DLD1 (cell line): ENCODE results near the gene IL17RD.

Source experiments
- in situ Hi-C: cut with HindIII; loops from 2 replicates; pipeline ENCODE4 v1.10.0; 2017; ENCODE audit warnings: low sequenced_read_pairs

IL17RD gene

GRCh38 chr3:57164657-57165573 lies at the start of gene IL17RD:
Gene IL17RD (minus strand): TSS chr3:57165353. CDS start chr3:57165286, 67 bp downstream.
- in situ Hi-C loops, result no loop called here

GRCh38 chr3:57206423-57206822 lies 41.3 kb upstream of the IL17RD start:
- in situ Hi-C loops, result no loop called here

DNA sequence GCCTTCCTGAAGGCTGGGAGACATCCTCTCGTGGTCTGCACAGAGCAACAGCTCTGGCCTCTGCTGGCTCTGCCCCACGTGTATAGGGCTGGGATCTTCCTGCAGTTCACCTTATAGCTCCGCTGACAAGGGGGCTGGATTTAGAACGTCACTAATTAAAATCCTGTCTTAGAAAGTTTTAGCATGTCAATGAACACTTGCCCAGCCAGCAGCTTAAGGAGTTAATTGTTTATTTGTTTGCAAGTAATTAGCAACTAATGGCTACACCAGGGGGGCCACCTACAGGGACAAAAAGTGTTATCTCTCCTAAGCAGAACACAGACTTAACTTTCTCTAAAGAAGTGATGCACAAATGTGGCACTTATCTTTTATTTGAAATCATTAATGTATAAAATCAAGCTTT lies 34.7 kb upstream of the IL17RD start, which contains the start of gene HESX1:
Gene HESX1, minus strand, starts transcription at position 84 of the 403 bp plus-strand sequence. Its CDS starts 60 bp downstream, at position 24.
- in situ Hi-C loops, result no loop called here

GRCh38 chr3:57194641-57195040 lies 29.5 kb upstream of the IL17RD start:
- in situ Hi-C loops, result no loop called here

GRCh38 chr3:57192028-57192427 lies 26.9 kb upstream of the IL17RD start:
- in situ Hi-C loops, result no loop called here

GRCh38 chr3:57184526-57184925 lies 19.4 kb upstream of the IL17RD start:
- in situ Hi-C loops, result no loop called here

DNA sequence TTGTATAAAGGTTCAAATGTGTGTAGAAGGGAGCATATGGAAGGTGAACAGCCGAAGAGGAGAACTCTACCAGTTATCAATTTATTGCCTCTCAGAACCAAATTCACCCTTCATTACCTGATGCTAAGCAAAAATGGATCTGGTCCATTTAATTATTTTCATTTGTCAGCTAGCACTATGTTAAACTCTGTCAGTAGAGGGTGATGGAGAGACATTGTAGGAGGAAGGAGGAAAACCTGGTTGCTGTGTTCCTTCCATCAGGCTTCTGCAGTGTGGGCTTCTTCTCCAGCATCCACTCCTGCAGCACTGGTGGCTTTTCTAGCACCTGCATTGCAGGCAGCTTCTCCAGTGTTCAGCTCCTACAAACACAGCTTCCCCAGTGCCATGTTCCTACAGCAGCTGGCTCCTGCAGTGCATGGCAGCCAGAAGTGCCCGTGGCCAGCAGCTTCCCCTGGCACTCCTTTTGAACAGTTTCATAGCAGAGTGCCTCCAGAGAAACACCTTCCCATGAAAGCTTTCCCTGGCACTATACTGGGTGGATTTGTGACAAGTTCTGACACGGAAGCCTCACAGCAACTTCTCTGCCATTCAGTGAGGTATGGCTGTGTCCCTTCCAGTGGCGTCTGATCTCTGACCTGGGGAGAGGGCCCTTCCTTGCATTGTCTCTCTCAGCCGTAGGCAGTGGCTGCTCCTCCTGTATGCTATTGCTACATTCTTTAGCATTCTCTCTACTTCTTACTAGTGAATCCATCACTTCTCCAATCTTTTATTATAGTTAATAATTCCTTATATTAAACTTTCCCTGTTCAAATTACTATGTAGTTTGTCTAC lies 14.6 kb upstream of the IL17RD start:
- in situ Hi-C loops, result no loop called here

DNA sequence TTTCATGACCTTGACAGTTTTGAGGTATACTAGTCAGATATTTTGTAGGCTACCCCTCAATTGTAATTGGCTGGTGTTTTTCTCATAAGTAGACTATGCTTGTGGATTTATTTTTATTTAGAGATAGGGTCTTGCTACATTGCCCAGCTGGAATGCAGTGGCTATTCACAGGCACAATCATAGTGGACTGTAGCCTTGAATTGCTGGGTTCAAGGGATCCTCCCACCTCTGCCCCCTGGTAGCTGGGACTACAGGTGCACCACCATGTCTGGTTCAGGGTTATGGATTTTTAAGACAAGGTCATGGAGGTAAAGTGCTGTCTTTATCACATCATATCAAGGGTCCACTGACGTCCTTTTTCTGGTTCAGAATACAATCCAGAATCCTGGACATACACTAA lies 10.9 kb upstream of the IL17RD start:
- in situ Hi-C loops, result no loop called here

GRCh38 chr3:57173687-57174086 lies 8.5 kb upstream of the IL17RD start:
- in situ Hi-C loops, result no loop called here

DNA sequence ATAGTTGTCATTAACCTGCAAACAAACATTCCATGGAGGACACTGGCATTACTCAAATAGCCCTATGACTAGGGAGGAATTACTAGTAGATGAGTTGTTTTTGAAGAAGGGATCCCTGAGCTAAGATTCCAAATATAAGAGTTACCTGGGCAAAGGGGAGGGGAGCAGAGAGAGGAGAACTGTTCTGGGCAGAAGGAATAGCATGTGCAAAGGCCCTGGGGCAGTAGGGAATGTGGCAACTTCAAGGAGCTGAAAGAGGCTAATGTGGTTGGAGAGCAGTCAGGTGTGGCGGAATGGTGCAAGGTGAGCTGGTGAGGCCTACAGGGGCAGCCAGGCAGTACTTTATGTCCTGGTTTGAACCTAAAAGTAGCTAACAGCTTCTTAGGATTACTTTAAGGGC lies 5.8 kb upstream of the IL17RD start:
- in situ Hi-C loops, result no loop called here

DNA sequence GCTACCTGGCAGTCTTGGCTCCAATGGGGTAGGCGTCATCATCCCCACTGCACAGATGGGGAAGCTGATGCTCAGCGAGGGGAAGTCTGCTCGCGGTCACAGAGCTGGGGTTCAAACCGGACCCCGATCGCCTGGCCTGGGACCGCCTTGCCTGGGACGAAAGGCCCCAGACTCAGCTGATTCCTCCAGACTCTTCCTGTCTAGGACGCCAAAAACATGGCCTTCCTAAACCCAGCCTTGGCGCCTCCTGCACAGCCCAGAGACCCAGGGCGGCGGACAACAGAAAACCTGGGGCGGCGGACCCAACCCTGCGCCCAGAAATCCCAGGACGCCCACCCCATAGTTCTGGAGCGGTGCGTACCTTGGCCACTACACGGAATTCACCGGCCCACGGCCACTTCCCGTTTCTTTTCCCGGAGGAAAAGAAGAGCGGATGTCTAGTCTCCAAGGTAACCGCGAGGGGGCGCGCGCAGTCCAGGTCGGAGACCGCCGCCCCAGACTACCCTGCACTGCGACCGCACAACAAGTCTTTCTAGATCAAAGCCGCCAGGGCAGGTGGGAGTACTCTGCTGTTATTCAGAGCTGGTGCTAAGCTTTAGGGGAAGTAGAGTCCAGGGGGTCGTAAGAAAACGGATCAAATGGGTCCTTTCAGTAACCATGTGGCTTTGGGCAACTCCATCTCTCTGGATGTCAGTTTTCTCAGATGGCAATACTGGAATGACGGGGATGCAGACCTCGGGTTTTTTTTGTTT lies 4.9 kb upstream of the IL17RD start:
- in situ Hi-C loops, result no loop called here

DNA sequence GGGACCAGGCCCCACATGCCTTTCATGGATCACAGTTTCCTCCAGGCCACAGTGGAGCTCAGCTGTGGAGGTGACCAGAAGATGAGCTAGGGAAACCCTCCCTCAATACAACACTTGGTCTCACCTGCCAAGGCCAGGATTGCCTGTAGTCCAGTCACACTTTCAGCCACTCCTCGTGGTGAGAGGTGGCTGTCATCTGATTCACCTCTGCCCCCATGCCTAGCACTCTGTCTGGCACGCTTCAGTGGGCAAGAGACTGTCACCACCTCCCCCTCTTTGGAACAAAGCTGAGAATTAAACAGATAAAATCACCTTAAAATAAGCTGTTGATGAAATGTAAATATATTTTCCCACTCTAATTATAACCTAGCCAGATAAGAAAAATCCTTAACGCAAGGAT lies 4.0 kb upstream of the IL17RD start:
- in situ Hi-C loops, result no loop called here

DNA sequence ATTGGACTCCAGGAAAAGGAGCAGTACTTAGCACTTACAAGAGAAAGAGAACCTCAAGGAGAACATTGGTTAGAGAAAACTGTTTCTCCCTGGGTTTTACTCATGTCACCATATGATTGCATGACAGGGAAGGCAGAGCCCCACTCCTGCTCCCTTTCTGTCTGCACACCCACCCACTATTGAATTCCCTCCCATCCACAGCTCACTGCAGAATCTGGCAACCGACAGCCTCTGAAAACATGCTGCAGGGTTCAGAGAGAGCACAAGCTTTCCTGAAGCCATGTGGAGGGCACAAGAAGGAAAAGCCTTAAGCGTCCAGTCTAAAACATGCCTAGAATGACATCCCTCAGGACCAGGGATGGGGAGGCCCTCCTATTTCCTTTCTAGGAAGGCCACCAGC lies 3.0 kb upstream of the IL17RD start:
- in situ Hi-C loops, result no loop called here

- in situ Hi-C loops, result no loop called here
Observed at GRCh38 chr3:57166660-57167059, 1.5 kb upstream of the IL17RD start.

DNA sequence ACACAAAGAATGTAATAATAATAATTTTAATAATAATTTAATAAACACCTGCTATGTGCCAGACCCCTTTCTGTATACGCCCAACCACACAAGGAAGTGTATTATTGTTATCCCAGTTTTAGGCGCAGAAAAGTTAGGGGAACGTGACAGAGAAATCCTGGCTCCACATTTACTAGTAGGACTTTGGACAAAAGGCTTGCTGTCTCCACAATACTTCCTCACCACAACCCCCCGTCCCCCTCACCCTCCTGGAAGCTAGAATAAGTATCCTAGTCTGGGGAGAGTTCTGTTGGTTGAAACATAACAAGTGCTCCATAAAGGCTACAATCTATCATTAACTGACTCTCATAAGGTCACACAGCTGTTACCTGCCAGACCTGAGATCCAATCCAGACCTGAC lies 488 bp upstream of the IL17RD start:
- in situ Hi-C loops, result no loop called here

DNA sequence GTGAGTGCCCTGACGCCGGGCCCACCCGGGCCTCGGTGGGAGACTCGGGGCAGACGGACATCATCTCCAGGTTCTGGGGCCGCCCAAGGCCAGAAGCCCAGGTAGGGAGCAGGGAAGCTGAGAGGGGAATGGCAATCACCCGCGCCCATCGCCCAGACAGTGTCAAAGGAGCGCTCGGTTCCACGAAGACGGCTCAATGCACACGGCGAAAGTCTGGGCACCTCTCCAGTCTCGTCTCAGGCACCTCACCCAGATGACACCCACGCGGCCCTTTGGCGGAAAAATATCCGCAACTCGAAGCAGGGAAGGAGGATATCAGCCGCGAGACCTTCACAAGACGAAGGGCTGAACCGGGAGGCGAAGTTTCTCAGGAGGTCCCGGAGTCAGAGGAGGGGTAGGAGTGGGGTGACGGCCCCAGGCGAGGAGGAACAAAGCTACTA lies 916 bp downstream of the IL17RD start:
- in situ Hi-C loops, result no loop called here

GRCh38 chr3:57163751-57164150 lies 1.4 kb downstream of the IL17RD start:
- in situ Hi-C loops, result no loop called here

DNA sequence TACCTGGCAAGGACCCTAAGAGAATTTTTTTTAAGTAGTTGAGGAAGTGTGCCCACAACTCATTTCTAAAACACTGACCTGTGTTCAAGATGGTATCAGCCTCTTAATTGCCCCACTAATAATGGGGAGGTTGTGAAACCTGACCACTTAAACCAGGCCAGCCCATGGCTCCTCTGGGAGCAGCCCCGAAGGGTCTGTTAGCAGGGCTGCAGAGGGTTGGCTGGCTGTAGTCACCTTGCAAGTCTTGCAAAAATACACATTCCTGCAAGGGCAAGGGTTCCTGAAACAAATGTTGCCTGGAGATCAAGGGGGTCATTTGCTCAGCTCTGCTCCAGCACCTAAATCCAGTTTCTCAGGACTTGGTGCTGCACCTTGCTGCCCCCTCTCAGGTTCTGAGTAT lies 3.2 kb downstream of the IL17RD start:
- in situ Hi-C loops, result no loop called here

GRCh38 chr3:57160765-57161538 lies 4.2 kb downstream of the IL17RD start:
- in situ Hi-C loops, result no loop called here

DNA sequence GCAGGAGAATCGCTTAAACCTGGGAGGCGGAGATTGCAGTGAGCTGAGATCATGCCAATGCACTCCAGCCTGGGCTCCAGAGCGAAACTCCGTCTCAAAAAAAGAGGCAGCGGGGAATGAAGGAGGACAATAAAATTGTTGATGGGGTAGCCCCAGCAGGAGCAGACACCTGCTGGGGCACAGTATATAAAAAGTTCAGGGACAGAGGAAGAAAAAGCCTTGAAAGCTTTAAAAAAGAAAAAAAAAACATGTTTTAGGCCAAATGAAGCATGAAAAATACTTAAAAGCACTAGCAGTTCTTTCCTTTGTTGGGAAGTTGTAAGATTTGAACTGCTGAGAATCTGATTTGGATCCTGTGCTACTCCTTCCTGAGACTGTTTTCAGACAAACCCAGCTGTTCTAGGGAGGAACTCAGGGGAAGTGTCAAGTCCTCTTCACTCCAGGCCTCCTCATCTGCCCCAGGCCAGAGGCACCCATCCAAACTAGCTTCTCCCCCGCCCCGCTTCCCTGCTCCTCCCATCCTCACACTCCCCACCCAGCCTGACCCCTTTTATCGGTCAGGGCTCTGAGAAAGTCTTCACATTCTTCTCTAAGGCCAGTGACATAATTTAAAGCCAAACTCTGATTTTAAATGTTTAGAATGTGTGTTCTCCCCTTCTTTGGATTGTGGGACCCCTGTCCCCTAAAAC lies 4.9 kb downstream of the IL17RD start:
- in situ Hi-C loops, result no loop called here
